Activated T-cell treated with anti-CD3 and anti-CD28 coated beads, Interleukin-2, amount 50 U/mL, for 72 hours (primary cell): ENCODE data around the gene MTPN. TPM values are rescaled to one million over a fixed set of nuclear protein-coding genes. Genes with fewer than 3 reads are reported as not detected.

Experiments used
- ATAC-seq, 2 donors: fragments of 150-1000 bp; cut with Tn5 transposase; replicated peaks in 1 of 2; 2 replicates each; pipeline ENCODE4 v1.10.0; 2021; ENCODE audit warnings: moderate library complexity in 2 of 2, mild to moderate bottlenecking in 1 of 2
- DNase-seq, 2 donors: peaks; one replicate each; pipeline ENCODE4 v3.0.0; 2021 to 2022; ENCODE audit warnings: mixed read lengths in 1 of 2
- H3K27ac Mint-ChIP-seq: one replicate; pipeline ENCODE4 v1.8.0; 2022; ENCODE audit warnings: mild to moderate bottlenecking, moderate library complexity, mixed read lengths
- H3K27me3 Mint-ChIP-seq: one replicate; pipeline ENCODE4 v1.8.0; 2022; ENCODE audit warnings: low read depth, mixed read lengths
- H3K36me3 Mint-ChIP-seq, 2 donors: one replicate each; pipeline ENCODE4 v1.8.0; 2022; ENCODE audit warnings: mixed read lengths in 2 of 2, mild to moderate bottlenecking in 1 of 2; ENCODE audit not compliant: insufficient read depth in 2 of 2
- H3K4me1 Mint-ChIP-seq: one replicate; pipeline ENCODE4 v1.8.0; 2022; ENCODE audit warnings: low read depth, mixed read lengths
- H3K4me3 Mint-ChIP-seq, 2 donors: one replicate each; pipeline ENCODE4 v1.8.0; 2022; ENCODE audit warnings: mild to moderate bottlenecking in 2 of 2, mixed read lengths in 2 of 2, moderate library complexity in 2 of 2
- H3K9me3 Mint-ChIP-seq, 2 donors: one replicate each; pipeline ENCODE4 v1.8.0; 2022; ENCODE audit warnings: mixed read lengths in 2 of 2
- total RNA-seq, 2 donors: library from RNA; stranded (reverse); gene quantifications; one replicate each; pipeline ENCODE4 v1.2.3, GENCODE V29; 2022

MTPN gene
- total RNA-seq, 2 donors from 2014 or later: 110 to 126 TPM

GRCh38 chr7:135978624-135979023, 1.5 kb upstream of the MTPN start:
- no peak overlapping the region for H3K27ac Mint-ChIP-seq
- H3K4me3 Mint-ChIP-seq: no peak overlapping the region
- ATAC-seq (no peak), DNase-seq (no peak)
- peaks cover 75% of the 10 kb centered on the region for H3K4me1 Mint-ChIP-seq
- peaks cover 1 to 3% of the 10 kb centered on the region in 2 donors for H3K36me3 Mint-ChIP-seq
- no peaks in the 10 kb centered on the region for H3K9me3 Mint-ChIP-seq
- no peaks in the 10 kb centered on the region for H3K27me3 Mint-ChIP-seq

DNA sequence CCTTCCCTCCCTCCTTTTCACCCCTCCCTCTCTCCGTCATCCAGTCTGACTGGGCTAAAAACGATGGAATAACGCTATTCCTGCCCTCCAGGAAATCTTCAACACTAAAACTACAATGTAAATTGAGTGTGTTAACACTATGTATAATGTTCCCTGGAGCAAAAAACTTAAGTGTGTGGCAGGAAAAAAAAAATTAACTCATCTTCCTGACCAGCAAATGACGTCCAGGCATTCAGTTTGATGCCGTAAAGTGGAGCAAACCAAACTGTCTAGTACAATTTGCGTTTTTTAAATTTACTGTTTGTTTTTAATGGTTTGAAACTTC, 545 bp upstream of the MTPN start:
- Mint-ChIP-seq H3K27ac (peak overlapping the region; percentile 90), H3K4me3 (peak overlapping the region; percentile 90 to 97), H3K27me3 (no peaks in the 10 kb centered on the region), H3K9me3 (no peaks in the 10 kb centered on the region), H3K4me1 (peaks cover 80% of the 10 kb centered on the region), H3K36me3 (peaks cover 3 to 6% of the 10 kb centered on the region in 2 donors)
- no peak for DNase-seq
- no peak for ATAC-seq

DNA sequence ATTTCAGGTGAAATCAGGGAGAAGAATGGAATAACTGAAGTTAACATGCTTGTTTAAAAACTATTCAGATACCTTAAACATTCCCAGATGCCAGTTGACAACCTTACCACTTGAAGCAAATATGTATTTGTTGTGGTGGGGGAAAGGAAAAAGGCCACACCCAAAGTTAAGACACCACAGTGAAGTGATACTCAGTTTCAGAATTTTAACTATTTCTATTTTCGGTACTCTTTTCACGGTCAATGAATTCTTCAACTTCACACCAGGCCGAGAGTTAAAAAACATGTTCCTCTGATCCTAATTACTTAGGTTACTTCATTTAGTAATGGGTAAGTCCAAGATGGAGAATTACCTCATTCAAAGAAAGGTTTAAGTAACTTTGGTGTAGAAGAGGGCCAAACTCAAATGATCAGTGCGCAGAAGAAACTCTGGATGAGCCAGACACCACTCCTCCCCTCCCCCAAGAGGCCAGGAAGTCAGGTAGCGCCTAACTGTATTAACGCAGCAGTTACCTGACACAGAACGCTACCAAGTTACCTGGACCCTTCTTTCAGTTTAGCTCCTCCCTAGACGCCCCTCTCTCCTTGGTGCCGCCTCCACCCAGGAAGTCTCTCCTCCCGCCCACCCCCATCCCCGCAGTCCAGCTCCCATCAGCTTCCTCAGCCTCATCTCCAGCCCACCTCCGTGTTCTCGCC, 700 bp downstream of the MTPN start:
- Mint-ChIP-seq H3K9me3 (no peaks in the 10 kb centered on the region), H3K27me3 (no peaks in the 10 kb centered on the region), H3K4me3 (peak overlapping the region; percentile 90 to 97), H3K36me3 (peaks cover 3 to 9% of the 10 kb centered on the region in 2 donors), H3K27ac (peak overlapping the region; percentile 88), H3K4me1 (peaks cover 78% of the 10 kb centered on the region)
- DNase-seq (peak; percentile 31), ATAC-seq (peak; percentile 4 to 11)

GRCh38 chr7:135975166-135975565, 2.0 kb downstream of the MTPN start:
- Mint-ChIP-seq H3K27me3 (no peaks in the 10 kb centered on the region), H3K27ac (peak overlapping the region; percentile 88), H3K36me3 (peaks cover 3 to 11% of the 10 kb centered on the region in 2 donors), H3K4me1 (peaks cover 74% of the 10 kb centered on the region), H3K4me3 (peak overlapping the region; percentile 90 to 97), H3K9me3 (no peaks in the 10 kb centered on the region)
- no peak for DNase-seq
- ATAC-seq: no peak

DNA sequence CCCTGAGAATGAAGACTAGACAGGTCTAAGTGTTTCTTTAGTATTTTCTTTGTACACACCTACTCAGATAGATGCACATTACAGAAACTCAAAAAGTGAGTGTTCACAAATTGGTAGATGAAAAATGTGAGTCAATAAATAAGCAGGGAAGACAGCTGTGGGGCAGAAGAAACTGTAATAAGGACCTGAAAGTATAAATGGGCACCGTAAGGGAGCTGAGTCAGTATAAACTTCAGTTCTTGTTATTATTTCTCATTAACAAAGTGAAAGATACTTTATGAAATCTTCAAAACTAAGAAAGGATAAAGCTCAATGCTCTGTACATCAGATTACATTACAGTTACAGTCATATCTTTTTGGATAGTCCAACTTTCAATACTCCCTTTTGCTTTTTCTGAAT, 2.5 kb downstream of the MTPN start:
- no peaks in the 10 kb centered on the region for H3K27me3 Mint-ChIP-seq
- H3K9me3 Mint-ChIP-seq: no peaks in the 10 kb centered on the region
- H3K4me3 Mint-ChIP-seq: peak overlapping the region; percentile 90 to 97
- H3K36me3 Mint-ChIP-seq: peaks cover 3 to 15% of the 10 kb centered on the region in 2 donors
- peak in 1 of 2 donors; percentile 14 for ATAC-seq
- H3K4me1 Mint-ChIP-seq: peaks cover 74% of the 10 kb centered on the region
- no peak for DNase-seq
- H3K27ac Mint-ChIP-seq: peak overlapping the region; percentile 88

DNA sequence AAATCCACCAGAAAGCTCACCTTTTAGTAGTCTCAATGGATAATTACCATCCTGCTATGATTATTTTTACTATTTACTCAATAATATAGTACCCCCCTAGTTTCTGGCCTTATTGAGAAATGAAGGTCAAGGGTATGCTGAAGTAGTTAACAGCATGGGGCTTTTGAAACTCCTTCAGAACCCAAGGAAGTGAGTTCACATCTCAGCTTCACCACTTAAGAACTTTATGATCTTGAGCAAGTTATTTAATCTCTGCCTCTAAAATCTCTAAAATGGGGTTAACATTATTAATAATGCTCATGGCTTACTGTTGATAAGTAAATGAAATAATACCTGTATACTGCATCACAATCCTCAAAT, 5.8 kb downstream of the MTPN start:
- DNase-seq (no peak), ATAC-seq (no peak)
- Mint-ChIP-seq H3K4me1 (peaks cover 83% of the 10 kb centered on the region), H3K4me3 (no peak overlapping the region), H3K36me3 (peaks cover 7 to 28% of the 10 kb centered on the region in 2 donors), H3K27ac (no peak overlapping the region), H3K9me3 (no peaks in the 10 kb centered on the region), H3K27me3 (no peaks in the 10 kb centered on the region)

DNA sequence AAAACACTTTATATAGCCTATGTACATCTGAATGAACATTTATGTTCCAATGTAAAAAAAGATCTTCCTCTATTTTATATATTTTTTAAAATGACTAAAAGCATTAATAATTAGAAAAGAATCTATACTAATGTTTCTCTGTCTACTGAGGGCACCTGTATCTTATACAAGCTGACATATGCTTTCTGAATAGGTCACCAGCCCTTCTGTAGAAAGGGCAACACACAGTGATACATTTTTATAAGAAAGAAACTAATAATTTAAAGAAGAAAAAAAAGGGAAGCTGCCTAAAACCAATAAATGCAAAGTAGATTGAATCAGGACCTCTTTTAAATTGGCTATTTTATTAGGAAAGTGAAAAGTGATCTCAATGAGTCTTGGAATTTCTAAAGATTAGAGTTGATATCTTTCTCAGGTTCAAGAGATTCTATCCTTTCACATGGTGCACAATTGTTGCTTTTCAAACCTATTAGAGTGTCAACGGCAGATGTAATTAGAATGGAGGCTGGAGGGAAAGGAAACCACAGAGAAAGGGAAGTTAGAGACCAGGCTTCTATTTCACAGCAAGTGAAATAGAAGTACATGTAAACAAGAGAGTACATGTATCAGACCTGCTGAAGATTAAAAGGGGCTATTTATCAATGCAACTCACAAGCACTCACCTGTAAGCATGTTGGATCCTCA, 6.3 kb downstream of the MTPN start:
- H3K27me3 Mint-ChIP-seq: no peaks in the 10 kb centered on the region
- DNase-seq: no peak

DNA sequence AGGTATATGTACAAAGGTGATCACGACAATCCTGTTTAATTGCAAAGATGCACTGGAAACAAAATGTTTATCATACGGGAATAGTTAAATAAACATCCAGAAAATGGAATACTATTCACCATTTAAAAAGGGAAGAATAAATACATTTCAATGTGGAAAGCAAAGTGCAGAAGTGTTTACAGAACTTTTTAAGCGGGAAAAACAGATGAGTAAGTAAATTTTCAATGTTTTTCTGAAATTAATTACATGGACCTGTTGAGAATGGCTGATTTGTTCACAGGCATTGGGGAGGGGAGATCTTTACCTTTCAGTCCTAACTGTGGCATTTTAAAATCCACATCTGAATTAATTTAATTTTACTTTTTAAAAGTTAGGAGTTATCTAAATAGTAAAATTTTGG, 7.1 kb downstream of the MTPN start:
- Mint-ChIP-seq H3K27me3 (no peaks in the 10 kb centered on the region), H3K4me1 (peaks cover 74% of the 10 kb centered on the region), H3K36me3 (peaks cover 5 to 29% of the 10 kb centered on the region in 2 donors), H3K4me3 (no peak overlapping the region), H3K27ac (peak overlapping the region; percentile 24), H3K9me3 (no peaks in the 10 kb centered on the region)
- DNase-seq (no peak), ATAC-seq (no peak)

More for the DNA sequence above, 6.3 kb downstream of the MTPN start:
- H3K36me3 Mint-ChIP-seq: peaks cover 7 to 28% of the 10 kb centered on the region in 2 donors
- H3K27ac Mint-ChIP-seq: no peak overlapping the region
- H3K9me3 Mint-ChIP-seq: no peaks in the 10 kb centered on the region
- H3K4me1 Mint-ChIP-seq: peaks cover 79% of the 10 kb centered on the region
- no peak for ATAC-seq
- H3K4me3 Mint-ChIP-seq: no peak overlapping the region

DNA sequence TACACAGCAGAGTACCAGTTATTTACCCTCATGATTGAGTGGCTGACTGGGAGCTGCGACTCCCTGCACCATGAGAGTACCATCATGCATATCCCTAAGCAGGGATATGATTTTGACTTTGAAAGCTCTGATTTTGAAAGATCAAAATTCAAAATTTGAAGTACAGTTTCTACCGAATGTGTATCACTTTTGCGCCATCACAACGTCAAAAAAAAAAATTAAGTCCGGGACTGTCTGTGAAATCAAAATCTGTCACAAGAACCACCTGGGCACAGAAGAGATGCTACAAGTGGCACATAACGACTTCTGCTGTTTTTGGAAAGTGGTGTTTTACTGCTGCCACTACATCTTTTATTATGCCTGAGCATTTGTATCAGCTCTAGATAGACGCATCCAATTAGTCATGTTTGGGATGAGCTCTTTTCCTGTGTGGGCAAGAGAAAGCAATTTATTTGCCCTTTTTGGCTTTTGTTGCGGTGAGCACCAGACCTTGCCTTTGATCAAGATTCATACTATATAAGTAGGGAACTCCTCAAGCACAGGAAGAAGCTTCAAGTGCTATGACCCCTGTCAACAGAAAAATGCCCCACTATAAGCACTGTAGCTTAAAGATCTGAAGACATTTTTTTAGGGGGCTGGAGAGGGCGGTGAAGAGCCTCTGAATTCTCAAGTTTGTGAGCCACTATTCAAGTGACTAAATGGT, 10.7 kb downstream of the MTPN start:
- Mint-ChIP-seq H3K4me1 (peaks cover 70% of the 10 kb centered on the region), H3K9me3 (no peaks in the 10 kb centered on the region), H3K36me3 (peaks cover 5 to 26% of the 10 kb centered on the region in 2 donors), H3K27ac (no peak overlapping the region), H3K27me3 (no peaks in the 10 kb centered on the region), H3K4me3 (peak overlapping the region; percentile 4 to 24)
- ATAC-seq: peak; percentile 11 to 28
- no peak for DNase-seq

- H3K27me3 Mint-ChIP-seq: no peaks in the 10 kb centered on the region
- peaks cover 5 to 24% of the 10 kb centered on the region in 2 donors for H3K36me3 Mint-ChIP-seq
- H3K4me3 Mint-ChIP-seq: peak overlapping the region in 1 of 2 donors; percentile 27
- no peak for DNase-seq
- no peaks in the 10 kb centered on the region for H3K9me3 Mint-ChIP-seq
- H3K4me1 Mint-ChIP-seq: peaks cover 70% of the 10 kb centered on the region
- ATAC-seq: no peak
- H3K27ac Mint-ChIP-seq: no peak overlapping the region
These were observed 11.6 kb downstream of the MTPN start for GRCh38 chr7:135965602-135966001.

DNA sequence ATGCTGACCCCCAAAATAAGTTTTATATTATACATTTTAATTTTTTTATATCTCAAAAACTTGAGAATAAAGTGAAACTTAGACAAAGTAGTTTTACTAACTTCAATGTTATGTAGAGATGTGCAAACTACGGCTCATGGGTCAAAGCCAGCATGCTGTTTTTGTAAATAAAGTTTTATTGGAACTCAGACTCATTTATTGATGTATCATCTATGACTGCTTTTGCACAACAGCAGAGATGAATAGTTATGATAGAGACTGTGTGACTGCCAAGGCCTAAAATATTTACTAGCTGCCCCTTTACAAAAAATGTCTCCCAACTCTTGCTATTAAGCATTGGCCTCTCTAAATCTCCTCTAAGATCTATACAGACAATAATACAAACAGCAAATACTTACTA, 12.4 kb downstream of the MTPN start:
- H3K4me1 Mint-ChIP-seq: peaks cover 71% of the 10 kb centered on the region
- no peak overlapping the region for H3K27ac Mint-ChIP-seq
- peak overlapping the region in 1 of 2 donors; percentile 68 for H3K4me3 Mint-ChIP-seq
- no peaks in the 10 kb centered on the region for H3K9me3 Mint-ChIP-seq
- H3K27me3 Mint-ChIP-seq: no peaks in the 10 kb centered on the region
- ATAC-seq: no peak
- DNase-seq: no peak
- peaks cover 5 to 20% of the 10 kb centered on the region in 2 donors for H3K36me3 Mint-ChIP-seq

- no peak for ATAC-seq
- Mint-ChIP-seq H3K27ac (no peak overlapping the region), H3K4me3 (no peak overlapping the region), H3K4me1 (peaks cover 71% of the 10 kb centered on the region), H3K27me3 (no peaks in the 10 kb centered on the region), H3K9me3 (no peaks in the 10 kb centered on the region), H3K36me3 (peaks cover 5 to 17% of the 10 kb centered on the region in 2 donors)
- no peak for DNase-seq
These were observed 12.9 kb downstream of the MTPN start for GRCh38 chr7:135964274-135964673.

DNA sequence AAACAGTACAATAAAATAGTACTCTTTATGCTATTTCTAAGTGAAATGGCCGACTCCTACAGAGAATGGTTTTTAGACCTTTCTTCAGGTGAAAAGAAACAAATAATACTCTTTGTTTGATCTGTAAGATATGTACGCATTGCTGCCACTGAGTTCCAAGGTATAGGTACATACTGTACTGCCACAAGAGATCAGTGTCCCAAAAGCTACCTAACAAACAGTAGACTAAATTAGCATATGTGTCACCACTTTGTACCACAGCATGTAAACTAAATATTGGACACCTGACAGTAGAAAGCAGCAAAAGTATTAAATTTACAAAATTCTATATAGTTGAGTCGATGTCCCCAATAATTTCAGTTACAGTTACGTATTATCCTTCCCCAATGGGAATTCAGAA, 14.4 kb downstream of the MTPN start:
- no peak for DNase-seq
- Mint-ChIP-seq H3K36me3 (peaks cover 4 to 7% of the 10 kb centered on the region in 2 donors), H3K27ac (no peak overlapping the region), H3K4me1 (peaks cover 61% of the 10 kb centered on the region), H3K27me3 (no peaks in the 10 kb centered on the region), H3K9me3 (no peaks in the 10 kb centered on the region), H3K4me3 (no peak overlapping the region)
- no peak for ATAC-seq
